ENCODE measurements around the gene CRYM.
"Not testable (repeated sequence)": the region's sequence is repeated elsewhere in the genome, so short reads cannot be mapped to it uniquely, and the experiment has no call there.

Gene CRYM

GRCh38 chr16:21253470-21253869, 24.6 kb downstream of the CRYM start:
- no peak overlapping the region for H3K18ac ChIP-seq (ENCODE audit: low read length)
- no peak overlapping the region for H4K91ac ChIP-seq (ENCODE audit: low read depth, low read length, poor library complexity)
- no peaks in the 10 kb centered on the region for H3K79me1 ChIP-seq (ENCODE audit: low read depth, low read length)
- no peaks in the 10 kb centered on the region for H3K9me3 ChIP-seq (replicated peaks in 1 of 2; ENCODE audit: control insufficient read depth in 2 of 2, insufficient read depth in 1 of 2, low read depth in 1 of 2, low read length in 2 of 2)
- no peaks in the 10 kb centered on the region for H3K4me1 ChIP-seq (ENCODE audit: control insufficient read depth in 2 of 2, insufficient read depth in 1 of 2, low read depth in 1 of 2, low read length in 2 of 2)
- no CpG with 5 or more reads among the region's 3 CpGs for WGBS, 2 donors (ENCODE audit: extremely low coverage in 2 of 2, insufficient read length in 2 of 2, insufficient replicate concordance in 1 of 2)
- no peak overlapping the region for H2BK12ac ChIP-seq (ENCODE audit: low read length)
- peaks cover 0 to 5% (median 0%) of the 10 kb centered on the region in 3 experiments for H3K27me3 ChIP-seq (ENCODE audit: control insufficient read depth in 3 of 3, insufficient read depth in 3 of 3, low read depth in 1 of 3, low read length in 3 of 3)
- no peak overlapping the region for H3K4me2 ChIP-seq (ENCODE audit: insufficient read depth, low read length, poor library complexity, severe bottlenecking)
- no peak overlapping the region for H2AK5ac ChIP-seq (ENCODE audit: low read depth, low read length)
- H3K9ac ChIP-seq (ENCODE audit: low read depth, low read length, poor library complexity), result no peak overlapping the region
- H2BK5ac ChIP-seq (ENCODE audit: low read length), result no peak overlapping the region
- H2BK15ac ChIP-seq (ENCODE audit: low read length), result no peak overlapping the region
- no peak overlapping the region for H2BK120ac ChIP-seq (ENCODE audit: low read depth, low read length)
- H3K27ac ChIP-seq (replicated peaks; ENCODE audit: low read length), result no peak overlapping the region
- DNase-seq (ENCODE audit: low spot score), result no peak
- no peaks in the 10 kb centered on the region for H3K36me3 ChIP-seq (replicated peaks in 1 of 2; ENCODE audit: control insufficient read depth in 2 of 2, insufficient read depth in 2 of 2, low read length in 2 of 2)
- no peak overlapping the region for H3K14ac ChIP-seq (ENCODE audit: low read length)
- H4K8ac ChIP-seq (ENCODE audit: low read depth, low read length), result no peak overlapping the region
- H3K4me3 ChIP-seq (ENCODE audit: low read length in 2 of 2), result no peak overlapping the region
- H3K23ac ChIP-seq (ENCODE audit: low read depth, low read length, poor library complexity), result no peak overlapping the region
- H3K4ac ChIP-seq (ENCODE audit: low read length), result no peak overlapping the region
- H2AFZ ChIP-seq (ENCODE audit: low read length), result no peak overlapping the region

- DNase-seq (ENCODE audit: low spot score), result no peak
- Histone ChIP-seq H2BK120ac (ENCODE audit: low read depth, low read length) (no peak overlapping the region), H3K4me3 (ENCODE audit: low read length in 2 of 2) (no peak overlapping the region), H4K91ac (ENCODE audit: low read depth, low read length, poor library complexity) (no peak overlapping the region), H2BK15ac (ENCODE audit: low read length) (no peak overlapping the region), H3K4me1 (ENCODE audit: control insufficient read depth in 2 of 2, insufficient read depth in 1 of 2, low read depth in 1 of 2, low read length in 2 of 2) (no peaks in the 10 kb centered on the region), H3K4me2 (ENCODE audit: insufficient read depth, low read length, poor library complexity, severe bottlenecking) (no peak overlapping the region), H3K27ac (replicated peaks; ENCODE audit: low read length) (no peak overlapping the region), H3K27me3 (ENCODE audit: control insufficient read depth in 3 of 3, insufficient read depth in 3 of 3, low read depth in 1 of 3, low read length in 3 of 3) (peaks cover 0 to 8% (median 0%) of the 10 kb centered on the region in 3 experiments), H3K18ac (ENCODE audit: low read length) (no peak overlapping the region), H2BK12ac (ENCODE audit: low read length) (no peak overlapping the region), H3K23ac (ENCODE audit: low read depth, low read length, poor library complexity) (no peak overlapping the region), H3K14ac (ENCODE audit: low read length) (no peak overlapping the region), H3K4ac (ENCODE audit: low read length) (no peak overlapping the region), H3K36me3 (replicated peaks in 1 of 2; ENCODE audit: control insufficient read depth in 2 of 2, insufficient read depth in 2 of 2, low read length in 2 of 2) (no peaks in the 10 kb centered on the region), H3K9ac (ENCODE audit: low read depth, low read length, poor library complexity) (no peak overlapping the region), H2AFZ (ENCODE audit: low read length) (no peak overlapping the region), H2AK5ac (ENCODE audit: low read depth, low read length) (peak overlapping the region; percentile 73), H3K79me1 (ENCODE audit: low read depth, low read length) (no peaks in the 10 kb centered on the region), H2BK5ac (ENCODE audit: low read length) (no peak overlapping the region), H3K9me3 (replicated peaks in 1 of 2; ENCODE audit: control insufficient read depth in 2 of 2, insufficient read depth in 1 of 2, low read depth in 1 of 2, low read length in 2 of 2) (no peaks in the 10 kb centered on the region), H4K8ac (ENCODE audit: low read depth, low read length) (no peak overlapping the region)
- no CpG with 5 or more reads among the region's 15 CpGs for WGBS, 2 donors (ENCODE audit: extremely low coverage in 2 of 2, insufficient read length in 2 of 2, insufficient replicate concordance in 1 of 2)
Observed at GRCh38 chr16:21250072-21250923, 27.8 kb downstream of the CRYM start.

GRCh38 chr16:21248179-21248578, 29.9 kb downstream of the CRYM start:
- H3K27ac ChIP-seq (replicated peaks; ENCODE audit: low read length); H3K9me3 ChIP-seq (replicated peaks in 1 of 2; ENCODE audit: control insufficient read depth in 2 of 2, insufficient read depth in 1 of 2, low read depth in 1 of 2, low read length in 2 of 2); H3K27me3 ChIP-seq (ENCODE audit: control insufficient read depth in 3 of 3, insufficient read depth in 3 of 3, low read depth in 1 of 3, low read length in 3 of 3); H3K4me3 ChIP-seq (ENCODE audit: low read length in 2 of 2); H3K23ac ChIP-seq (ENCODE audit: low read depth, low read length, poor library complexity); H2BK120ac ChIP-seq (ENCODE audit: low read depth, low read length); H2BK5ac ChIP-seq (ENCODE audit: low read length); H4K8ac ChIP-seq (ENCODE audit: low read depth, low read length); H3K36me3 ChIP-seq (replicated peaks in 1 of 2; ENCODE audit: control insufficient read depth in 2 of 2, insufficient read depth in 2 of 2, low read length in 2 of 2); H3K18ac ChIP-seq (ENCODE audit: low read length); H3K9ac ChIP-seq (ENCODE audit: low read depth, low read length, poor library complexity); H2BK15ac ChIP-seq (ENCODE audit: low read length); H3K4me1 ChIP-seq (ENCODE audit: control insufficient read depth in 2 of 2, insufficient read depth in 1 of 2, low read depth in 1 of 2, low read length in 2 of 2); H3K79me1 ChIP-seq (ENCODE audit: low read depth, low read length); H2AK5ac ChIP-seq (ENCODE audit: low read depth, low read length); DNase-seq (ENCODE audit: low spot score); H3K4me2 ChIP-seq (ENCODE audit: insufficient read depth, low read length, poor library complexity, severe bottlenecking); H3K4ac ChIP-seq (ENCODE audit: low read length); H2BK12ac ChIP-seq (ENCODE audit: low read length); H3K14ac ChIP-seq (ENCODE audit: low read length); H2AFZ ChIP-seq (ENCODE audit: low read length); H4K91ac ChIP-seq (ENCODE audit: low read depth, low read length, poor library complexity): not testable (repeated sequence)
- no CpG with 5 or more reads among the region's 4 CpGs for WGBS, 2 donors (ENCODE audit: extremely low coverage in 2 of 2, insufficient read length in 2 of 2, insufficient replicate concordance in 1 of 2)

- Histone ChIP-seq H2BK120ac (ENCODE audit: low read depth, low read length) (no peak overlapping the region), H3K14ac (ENCODE audit: low read length) (no peak overlapping the region), H3K4me3 (ENCODE audit: low read length in 2 of 2) (no peak overlapping the region), H3K4ac (ENCODE audit: low read length) (no peak overlapping the region), H3K9ac (ENCODE audit: low read depth, low read length, poor library complexity) (no peak overlapping the region), H3K36me3 (replicated peaks in 1 of 2; ENCODE audit: control insufficient read depth in 2 of 2, insufficient read depth in 2 of 2, low read length in 2 of 2) (no peaks in the 10 kb centered on the region), H3K4me2 (ENCODE audit: insufficient read depth, low read length, poor library complexity, severe bottlenecking) (no peak overlapping the region), H2AK5ac (ENCODE audit: low read depth, low read length) (no peak overlapping the region), H3K79me1 (ENCODE audit: low read depth, low read length) (no peaks in the 10 kb centered on the region), H3K9me3 (replicated peaks in 1 of 2; ENCODE audit: control insufficient read depth in 2 of 2, insufficient read depth in 1 of 2, low read depth in 1 of 2, low read length in 2 of 2) (no peaks in the 10 kb centered on the region), H3K23ac (ENCODE audit: low read depth, low read length, poor library complexity) (no peak overlapping the region), H3K4me1 (ENCODE audit: control insufficient read depth in 2 of 2, insufficient read depth in 1 of 2, low read depth in 1 of 2, low read length in 2 of 2) (peaks cover 0 to 2% of the 10 kb centered on the region in 2 donors), H4K91ac (ENCODE audit: low read depth, low read length, poor library complexity) (no peak overlapping the region), H2AFZ (ENCODE audit: low read length) (no peak overlapping the region), H3K27me3 (ENCODE audit: control insufficient read depth in 3 of 3, insufficient read depth in 3 of 3, low read depth in 1 of 3, low read length in 3 of 3) (peaks cover 0 to 4% (median 0%) of the 10 kb centered on the region in 3 experiments), H2BK5ac (ENCODE audit: low read length) (no peak overlapping the region), H4K8ac (ENCODE audit: low read depth, low read length) (no peak overlapping the region), H3K27ac (replicated peaks; ENCODE audit: low read length) (no peak overlapping the region), H3K18ac (ENCODE audit: low read length) (no peak overlapping the region), H2BK12ac (ENCODE audit: low read length) (no peak overlapping the region), H2BK15ac (ENCODE audit: low read length) (no peak overlapping the region)
- no peak for DNase-seq (ENCODE audit: low spot score)
- WGBS, 2 donors (ENCODE audit: extremely low coverage in 2 of 2, insufficient read length in 2 of 2, insufficient replicate concordance in 1 of 2), result no CpG with 5 or more reads among the region's 7 CpGs
Observed at GRCh38 chr16:21244518-21245215, 33.4 kb downstream of the CRYM start.
